WTC11 (cell line): ENCODE data around the gene PAFAH1B2.

Source experiments
- CTCF ChIP-seq: fragments of 200-600 bp; IDR thresholded peaks from 2 replicates; pipeline ENCODE4 v1.8.0; 2022; ENCODE audit warnings: antibody characterized with exemption
- ESRRA ChIP-seq: sonication (generic); formaldehyde crosslinking; IDR thresholded peaks from 2 replicates; pipeline ENCODE4 v1.8.1; 2022; ENCODE audit warnings: mild to moderate bottlenecking, missing genetic modification reagents, borderline replicate concordance
- MAX ChIP-seq: sonication (generic); formaldehyde crosslinking; IDR thresholded peaks from 2 replicates; pipeline ENCODE4 v1.8.0; 2022; ENCODE audit warnings: mild to moderate bottlenecking, missing genetic modification reagents
- MXD4 ChIP-seq: fragments of 250-450 bp; sonication (Bioruptor Pico); IDR thresholded peaks from 2 replicates; pipeline ENCODE4 v1.8.0; 2021; ENCODE audit warnings: mild to moderate bottlenecking, moderate library complexity, borderline replicate concordance
- NR3C1 ChIP-seq: sonication (generic); formaldehyde crosslinking; conservative IDR thresholded peaks from 2 replicates; pipeline ENCODE4 v1.8.1; 2023; ENCODE audit warnings: low read depth, mild to moderate bottlenecking, missing genetic modification reagents
- PREB ChIP-seq: sonication (generic); formaldehyde crosslinking; IDR thresholded peaks from 2 replicates; pipeline ENCODE4 v1.8.1; 2022; ENCODE audit warnings: mild to moderate bottlenecking, missing genetic modification reagents, moderate library complexity, borderline replicate concordance
- TCF7 ChIP-seq: sonication (generic); formaldehyde crosslinking; IDR thresholded peaks from 2 replicates; pipeline ENCODE4 v1.8.0; 2022; ENCODE audit warnings: mild to moderate bottlenecking, low read depth, missing genetic modification reagents, moderate library complexity
- TEAD1 ChIP-seq: sonication (generic); formaldehyde crosslinking; IDR thresholded peaks from 2 replicates; pipeline ENCODE4 v1.8.0; 2022; ENCODE audit warnings: mild to moderate bottlenecking, missing genetic modification reagents
- ZNF219 ChIP-seq: sonication (generic); formaldehyde crosslinking; IDR thresholded peaks from 2 replicates; pipeline ENCODE4 v1.8.0; 2023; ENCODE audit warnings: missing genetic modification reagents, mild to moderate bottlenecking, borderline replicate concordance
- ZNF423 ChIP-seq: fragments of 250-450 bp; sonication (Bioruptor Pico); IDR thresholded peaks from 2 replicates; pipeline ENCODE4 v2.1.2; 2022; ENCODE audit warnings: mild to moderate bottlenecking, moderate library complexity
- ZNF671 ChIP-seq: fragments of 250-450 bp; sonication (Bioruptor Pico); IDR thresholded peaks from 2 replicates; pipeline ENCODE4 v1.8.0; 2021; ENCODE audit warnings: mild to moderate bottlenecking
- TF ChIP-seq, protein P1 (sequence below): sonication (generic); formaldehyde crosslinking; IDR thresholded peaks from 2 replicates; pipeline ENCODE4 v1.8.0; 2022; ENCODE audit warnings: mild to moderate bottlenecking, missing genetic modification reagents
- TF ChIP-seq, protein P2 (sequence below): fragments of 250-450 bp; sonication (Bioruptor Pico); IDR thresholded peaks from 2 replicates; pipeline ENCODE4 v2.1.2; 2022; ENCODE audit warnings: mild to moderate bottlenecking, moderate library complexity

DNA sequence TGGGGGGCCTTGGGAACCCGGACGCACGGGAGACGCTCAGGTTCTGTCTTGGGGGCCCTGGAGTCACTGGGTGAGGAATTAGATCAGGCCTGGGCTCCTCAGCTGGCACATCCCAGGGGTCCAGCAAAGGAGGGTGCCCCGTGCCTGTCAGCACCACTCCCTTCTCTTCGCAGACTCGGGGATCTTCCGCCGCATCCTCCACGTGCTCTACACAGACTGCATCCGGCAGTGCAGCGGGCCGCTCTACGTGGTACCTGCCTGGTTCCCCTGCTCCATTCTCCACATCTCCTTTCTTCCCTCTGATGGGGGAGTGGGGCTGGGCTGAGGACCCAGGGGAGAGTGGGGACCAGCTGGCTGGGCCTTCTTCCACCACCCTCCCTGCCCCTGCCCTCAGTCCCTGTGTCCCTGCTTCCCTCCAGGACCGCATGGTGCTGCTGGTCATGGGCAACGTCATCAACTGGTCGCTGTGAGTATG, 48.4 kb downstream of the PAFAH1B2 start:
- TF ChIP-seq TCF7 (CRISPR knock-in tag) (no peak), CTCF (no peak), TEAD1 (no peak), ZNF423 (CRISPR knock-in tag) (no peak), ZNF671 (CRISPR knock-in tag) (no peak), MAX (no peak), ZNF219 (CRISPR knock-in tag) (no peak), PREB (CRISPR knock-in tag) (no peak), MXD4 (CRISPR knock-in tag) (no peak), ESRRA (no peak), NR3C1 (CRISPR knock-in tag) (no peak)
- TF ChIP-seq, protein P1, sequence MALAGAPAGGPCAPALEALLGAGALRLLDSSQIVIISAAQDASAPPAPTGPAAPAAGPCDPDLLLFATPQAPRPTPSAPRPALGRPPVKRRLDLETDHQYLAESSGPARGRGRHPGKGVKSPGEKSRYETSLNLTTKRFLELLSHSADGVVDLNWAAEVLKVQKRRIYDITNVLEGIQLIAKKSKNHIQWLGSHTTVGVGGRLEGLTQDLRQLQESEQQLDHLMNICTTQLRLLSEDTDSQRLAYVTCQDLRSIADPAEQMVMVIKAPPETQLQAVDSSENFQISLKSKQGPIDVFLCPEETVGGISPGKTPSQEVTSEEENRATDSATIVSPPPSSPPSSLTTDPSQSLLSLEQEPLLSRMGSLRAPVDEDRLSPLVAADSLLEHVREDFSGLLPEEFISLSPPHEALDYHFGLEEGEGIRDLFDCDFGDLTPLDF: no peak
- TF ChIP-seq, protein P2, sequence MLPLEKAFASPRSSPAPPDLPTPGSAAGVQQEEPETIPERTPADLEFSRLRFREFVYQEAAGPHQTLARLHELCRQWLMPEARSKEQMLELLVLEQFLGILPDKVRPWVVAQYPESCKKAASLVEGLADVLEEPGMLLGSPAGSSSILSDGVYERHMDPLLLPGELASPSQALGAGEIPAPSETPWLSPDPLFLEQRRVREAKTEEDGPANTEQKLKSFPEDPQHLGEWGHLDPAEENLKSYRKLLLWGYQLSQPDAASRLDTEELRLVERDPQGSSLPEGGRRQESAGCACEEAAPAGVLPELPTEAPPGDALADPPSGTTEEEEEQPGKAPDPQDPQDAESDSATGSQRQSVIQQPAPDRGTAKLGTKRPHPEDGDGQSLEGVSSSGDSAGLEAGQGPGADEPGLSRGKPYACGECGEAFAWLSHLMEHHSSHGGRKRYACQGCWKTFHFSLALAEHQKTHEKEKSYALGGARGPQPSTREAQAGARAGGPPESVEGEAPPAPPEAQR (CRISPR knock-in tag): no peak
